Suppressor macrophage treated with lipopolysaccharide for 4 hours (primary cell): Measurements from ENCODE around the gene ZDHHC8.
A peak's percentile ranks its signal among the peaks of the same experiment; 100 is the strongest.
"Not testable (repeated sequence)": the region's sequence is repeated elsewhere in the genome, so short reads cannot be mapped to it uniquely, and the experiment has no call there.

Experiments
- DNase-seq: peaks from one replicate; pipeline ENCODE4 v3.0.0-alpha.2; 2020

ZDHHC8 gene

GRCh38 chr22:20147237-20147988 is 15.8 kb downstream of the ZDHHC8 start:
- DNase-seq, result no peak

DNA sequence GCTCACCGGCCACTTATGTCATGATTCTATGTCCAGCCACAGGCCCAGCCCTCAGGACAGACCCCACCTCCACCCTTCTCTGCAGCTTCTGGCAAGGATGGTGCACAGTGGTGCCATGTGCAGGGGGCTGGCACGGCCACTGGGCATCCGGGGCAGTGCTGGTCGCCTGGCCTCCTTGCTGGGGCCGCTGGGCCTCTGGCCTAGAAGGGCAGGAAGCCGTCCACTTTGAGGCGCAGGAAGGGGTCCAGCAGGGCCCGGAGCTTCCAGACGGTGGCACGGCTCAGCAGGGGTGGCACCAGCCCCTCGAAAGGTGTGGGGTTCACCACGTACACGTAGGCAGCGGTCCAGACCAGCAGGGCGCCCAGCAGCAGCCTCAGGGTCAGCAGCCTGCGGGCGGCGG is 16.8 kb downstream of the ZDHHC8 start:
- DNase-seq, result no peak

DNA sequence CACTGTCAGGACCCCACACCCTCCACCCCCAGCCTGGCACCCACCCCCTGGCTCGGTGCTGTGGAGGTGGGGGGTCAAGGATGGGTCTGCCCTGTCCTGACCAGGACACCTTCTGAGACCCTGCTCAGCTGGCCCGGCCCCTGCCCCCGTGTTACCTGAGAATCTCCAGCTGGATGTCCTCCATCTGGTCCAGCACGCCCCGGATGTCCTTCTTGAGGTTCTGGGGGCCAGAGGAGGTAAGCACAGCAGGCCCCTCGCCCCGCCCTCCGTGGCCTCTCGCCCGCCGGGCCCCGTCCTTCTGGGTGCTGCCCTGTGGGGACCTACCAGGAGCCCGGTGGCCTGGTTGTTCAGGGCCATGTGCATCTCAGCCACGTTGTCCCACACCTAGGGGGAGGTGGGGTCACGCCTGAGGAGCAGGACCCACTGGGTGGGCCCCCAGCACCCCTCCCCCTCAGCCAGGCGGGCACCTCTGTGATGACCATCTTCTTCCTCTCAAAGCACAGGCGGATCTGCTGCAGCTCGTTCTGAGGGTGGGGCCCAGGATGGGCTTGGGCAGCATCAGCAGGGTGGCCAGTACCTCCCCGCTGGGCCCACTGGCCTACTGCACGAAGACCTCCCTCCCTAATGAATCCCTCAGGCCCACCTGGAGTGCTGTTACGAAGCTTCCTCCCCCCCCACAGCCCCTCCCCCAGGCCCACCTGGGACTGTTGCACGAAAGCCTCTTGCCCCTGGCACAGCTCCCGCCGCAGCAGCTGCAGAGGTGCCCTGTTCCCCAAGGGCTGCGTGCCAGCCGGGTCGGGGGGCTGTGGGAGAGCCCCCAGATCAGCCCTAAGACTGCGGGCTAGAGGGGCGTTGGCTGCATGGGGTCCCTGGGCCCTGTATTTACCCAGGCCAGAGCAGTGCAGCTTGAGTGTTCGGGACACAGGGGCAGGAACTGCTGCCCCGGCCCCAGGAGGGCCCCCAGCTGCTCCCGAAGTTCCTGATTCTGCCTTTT is 17.9 kb downstream of the ZDHHC8 start:
- no peak for DNase-seq

DNA sequence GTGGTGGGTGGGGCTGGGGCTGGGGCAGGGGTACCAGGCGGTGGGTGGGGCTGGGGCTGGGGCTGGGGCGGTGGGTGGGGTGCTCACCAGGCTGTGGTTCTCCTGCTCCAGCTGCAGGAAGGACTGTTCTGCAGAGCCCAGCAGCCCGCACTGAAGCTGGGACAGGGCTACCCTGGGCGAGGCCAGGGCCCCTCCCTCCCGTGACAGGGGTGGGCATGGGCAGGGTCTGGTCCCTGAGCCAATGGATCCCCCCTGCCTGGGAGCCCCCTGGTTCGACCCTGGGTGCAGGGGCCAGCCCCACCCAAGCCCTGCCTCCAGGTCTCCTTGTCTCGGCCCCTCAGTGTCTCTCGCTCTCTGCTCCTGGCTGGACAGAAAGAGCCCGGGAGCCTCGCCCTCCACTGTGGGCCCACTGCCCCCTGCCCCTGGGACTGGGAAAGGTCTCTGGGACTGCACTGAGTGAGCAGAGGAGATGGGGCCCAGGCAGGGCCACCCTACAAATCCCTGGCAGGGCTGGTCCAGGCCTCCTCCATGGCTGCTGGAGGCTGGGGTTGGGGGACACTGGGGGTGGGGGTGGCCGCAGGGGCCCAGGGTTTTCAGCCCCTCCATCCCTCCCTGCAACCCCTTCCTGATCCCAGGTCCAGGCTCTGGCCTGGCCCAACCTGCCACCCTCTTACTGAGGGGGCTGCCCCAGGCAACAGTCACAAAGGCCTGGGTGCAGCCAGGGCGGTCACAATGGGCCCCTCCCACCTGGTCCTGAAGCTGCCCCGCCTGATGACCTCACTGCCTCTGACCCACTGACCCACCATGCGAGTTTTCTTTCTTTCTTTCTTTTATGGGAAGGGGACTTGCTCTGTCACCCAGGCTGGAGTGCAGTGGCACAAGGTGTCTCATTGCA is 19.0 kb downstream of the ZDHHC8 start, which contains the start of gene CCDC188:
CCDC188 (minus strand) TSS at position 675 of the 895 bp plus-strand sequence; CDS start at position 606, 69 bp downstream.
- no peak for DNase-seq

DNA sequence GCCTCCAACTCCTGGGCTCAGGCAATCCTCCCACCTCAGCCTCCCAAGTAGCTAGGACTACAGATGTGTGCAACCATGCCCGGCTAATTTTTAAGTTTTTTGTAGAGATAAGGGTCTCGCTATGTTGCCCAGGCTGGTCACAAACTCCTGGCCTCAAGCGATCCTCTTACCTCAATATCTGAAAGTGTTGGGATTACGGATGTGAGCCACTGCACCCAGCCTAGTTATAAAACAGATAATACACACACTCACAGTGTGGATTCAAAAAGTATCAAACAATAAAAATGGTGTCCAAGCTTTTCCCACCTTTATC is 19.6 kb downstream of the ZDHHC8 start:
- no peak for DNase-seq

DNA sequence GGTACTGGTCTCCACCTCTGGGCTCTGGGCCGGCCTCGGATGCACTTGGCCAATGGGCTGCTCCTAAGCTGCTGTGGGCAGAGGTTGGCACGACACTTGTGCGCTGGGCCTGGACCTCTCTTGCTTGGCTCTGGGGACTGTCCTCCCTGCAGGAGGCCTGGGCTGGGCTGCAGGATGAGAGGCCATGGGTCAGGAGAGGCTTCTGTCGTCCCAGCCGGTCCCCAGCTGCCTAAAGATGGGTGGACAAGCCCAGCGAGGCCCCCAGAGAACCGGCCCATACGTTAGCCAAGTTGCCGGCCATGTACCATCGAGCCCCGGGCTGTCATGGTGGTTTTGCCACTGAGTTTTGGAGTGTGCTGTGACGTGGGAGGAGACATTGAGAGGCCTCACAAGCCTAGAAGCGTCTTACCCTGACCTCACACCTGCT is 20.9 kb downstream of the ZDHHC8 start:
- no peak for DNase-seq

DNA sequence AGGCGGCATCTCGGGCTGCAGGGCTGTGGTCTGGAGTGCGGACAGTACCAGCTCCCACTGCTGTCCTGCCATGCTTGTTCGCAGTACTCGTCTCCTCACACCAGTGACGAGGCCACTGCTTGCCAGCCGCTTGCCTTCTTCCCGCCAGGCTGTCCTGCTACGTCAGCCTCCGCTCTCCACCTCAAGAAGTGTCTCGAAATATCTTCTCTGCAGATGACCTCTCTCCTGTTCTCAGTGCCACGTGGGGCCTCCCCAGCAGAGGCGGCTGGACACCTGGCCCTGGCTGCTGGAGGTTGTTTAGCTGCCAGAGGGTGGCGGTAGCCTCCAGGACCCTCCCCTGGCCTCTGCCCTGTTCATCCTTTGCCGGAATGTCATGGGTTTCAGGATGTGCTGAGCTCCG is 22.3 kb downstream of the ZDHHC8 start:
- DNase-seq, result no peak

DNA sequence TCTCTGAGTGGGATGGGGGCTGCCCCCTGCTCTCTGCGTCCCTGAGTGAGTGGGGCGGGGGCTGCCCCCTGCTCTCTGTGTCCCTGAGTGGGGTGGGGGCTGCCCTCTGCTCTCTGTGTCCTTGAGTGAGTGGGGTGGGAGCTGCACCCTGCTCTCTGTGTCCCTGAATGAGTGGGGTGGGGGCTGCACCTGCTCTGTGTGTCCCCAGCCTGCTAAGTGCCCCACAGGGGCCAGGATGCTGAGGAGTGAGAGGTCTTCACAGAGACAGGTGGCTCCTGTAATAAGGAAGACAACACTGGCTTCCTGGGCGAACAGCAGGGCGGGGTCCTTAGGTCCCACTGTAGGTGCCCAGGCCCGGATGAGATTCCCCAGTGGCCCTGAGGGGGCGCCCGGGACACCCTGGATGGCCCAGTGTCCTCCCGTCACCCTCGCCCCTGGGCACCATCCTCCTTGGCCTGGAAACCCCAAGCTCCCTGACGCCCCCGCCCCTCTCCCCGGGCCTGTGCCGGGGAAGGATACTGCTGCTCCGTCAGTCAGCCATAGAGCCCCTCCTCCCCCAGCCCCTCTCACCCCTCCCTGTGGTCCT is 23.1 kb downstream of the ZDHHC8 start:
- DNase-seq, result no peak

DNA sequence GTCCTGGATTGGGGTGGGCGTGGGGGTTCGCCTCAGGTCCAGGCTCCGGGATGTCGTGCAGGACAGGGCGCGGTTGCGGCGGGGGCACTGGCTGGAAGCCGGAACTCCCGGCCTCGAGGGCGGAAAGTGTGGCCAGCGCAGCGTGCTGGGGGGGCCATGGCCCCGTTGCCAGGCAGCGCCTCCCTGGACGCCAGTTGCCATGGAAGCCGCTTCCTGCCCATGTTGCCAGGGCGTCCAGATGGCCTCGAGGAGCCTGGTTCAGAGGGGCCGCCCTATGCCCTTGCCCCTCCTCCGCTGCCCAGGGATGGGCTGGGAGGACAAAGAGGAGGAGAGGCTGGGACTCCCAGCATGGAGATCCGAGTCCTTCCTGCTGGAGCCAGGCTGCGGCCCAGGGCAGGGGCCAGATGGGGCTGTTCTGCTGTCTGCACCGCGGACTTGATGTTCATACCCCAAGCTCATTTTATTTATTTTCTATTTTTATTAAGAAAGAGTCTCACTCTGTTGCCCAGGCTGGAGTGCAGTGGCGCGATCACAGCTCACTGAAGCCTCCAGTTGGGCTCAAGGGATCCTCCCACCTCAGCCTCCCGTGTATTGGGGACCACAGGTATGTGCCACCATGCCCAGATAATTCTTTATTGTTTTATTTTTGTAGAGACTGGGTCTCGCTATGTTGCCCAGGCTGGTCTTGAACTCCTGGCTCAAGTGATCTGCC is 23.9 kb downstream of the ZDHHC8 start:
- DNase-seq, result peak; percentile 17

- no peak for DNase-seq
These were observed 24.4 kb downstream of the ZDHHC8 start for GRCh38 chr22:20156042-20156389.

GRCh38 chr22:20156611-20157429 is 25.2 kb downstream of the ZDHHC8 start:
- peak; percentile 81 for DNase-seq

GRCh38 chr22:20157430-20158183 is 26.0 kb downstream of the ZDHHC8 start:
- DNase-seq, result no peak

- DNase-seq, result no peak
These were observed 26.9 kb downstream of the ZDHHC8 start for GRCh38 chr22:20158391-20159036.

DNA sequence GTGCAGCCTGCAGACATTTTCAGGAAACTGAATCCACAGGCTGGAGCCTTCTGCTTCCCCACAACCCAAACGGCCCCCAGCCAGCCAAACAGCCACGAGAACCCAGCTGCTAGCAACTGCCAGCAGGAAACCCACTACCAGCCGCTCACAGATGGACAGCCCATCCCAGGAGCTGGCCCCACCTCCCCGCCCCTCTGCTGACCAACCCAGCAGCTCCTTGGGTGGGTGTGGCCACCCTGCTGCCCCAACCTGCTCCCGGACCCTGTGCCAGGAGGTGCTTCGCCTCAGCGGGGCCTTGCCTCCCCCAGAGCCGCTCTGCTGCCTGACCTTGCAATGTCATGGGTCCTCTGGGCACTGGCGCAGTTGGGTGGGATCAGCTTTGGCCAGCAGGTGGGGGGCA is 27.5 kb downstream of the ZDHHC8 start:
- DNase-seq, result no peak

DNA sequence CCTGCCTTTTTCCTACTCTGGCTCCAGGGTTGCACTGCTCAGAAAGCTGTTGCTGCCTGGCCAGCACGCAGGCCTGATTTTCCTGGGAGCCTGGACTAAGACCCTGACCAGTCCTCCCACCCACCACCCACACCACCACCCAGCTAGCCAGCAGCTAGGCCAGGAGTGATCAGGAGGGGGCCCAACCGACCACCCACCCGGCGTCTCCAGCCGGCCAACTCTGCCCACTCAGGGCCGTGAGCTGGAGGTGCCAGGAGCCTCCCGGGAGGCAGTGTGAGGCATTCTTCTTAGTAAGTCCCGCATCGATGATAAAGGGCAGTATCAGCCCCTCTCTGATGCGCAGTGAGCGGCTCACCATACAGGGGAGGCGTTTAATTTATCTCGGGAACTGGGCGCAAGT is 27.9 kb downstream of the ZDHHC8 start:
- not testable (repeated sequence) for DNase-seq

DNA sequence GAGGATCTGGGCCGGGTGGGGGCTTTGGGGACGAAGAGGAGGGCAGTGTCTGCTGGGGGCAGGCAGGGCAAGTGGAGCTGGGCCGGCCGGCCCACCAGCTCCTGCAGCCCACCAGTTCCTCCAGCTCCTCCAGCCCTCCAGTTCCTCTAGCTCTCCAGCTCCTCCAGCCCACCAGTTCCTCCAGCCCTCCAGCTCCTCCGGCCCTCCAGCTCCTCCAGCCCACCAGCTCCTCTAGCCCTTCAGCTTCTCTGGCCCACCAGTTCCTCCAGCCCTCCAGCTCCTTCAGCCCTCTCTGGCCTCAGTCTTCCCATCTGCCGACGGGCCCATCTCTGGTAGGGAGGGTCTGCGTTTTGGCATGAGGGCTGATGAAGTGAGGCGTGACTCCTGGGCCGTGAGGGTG is 28.4 kb downstream of the ZDHHC8 start:
- no peak for DNase-seq

DNA sequence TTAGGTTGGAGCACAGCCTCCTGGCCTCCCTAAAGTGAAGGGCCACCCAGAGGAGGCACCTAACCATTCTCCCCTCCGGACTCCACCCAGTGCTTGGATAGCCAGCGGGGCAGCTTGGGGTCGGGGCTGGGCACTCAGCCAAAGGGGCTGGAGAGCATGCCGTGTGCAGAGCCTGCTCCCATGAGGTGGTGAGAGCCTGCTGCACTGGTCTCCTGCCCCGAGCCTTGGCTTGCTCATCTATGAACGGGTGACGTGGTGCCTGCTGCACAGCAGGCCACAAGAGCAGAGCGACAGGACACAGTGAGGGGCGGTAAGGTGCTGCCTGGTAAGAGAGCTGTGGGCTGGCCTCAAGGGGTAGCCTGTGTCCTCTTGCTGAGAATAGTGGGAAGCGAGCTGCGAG is 33.3 kb downstream of the ZDHHC8 start:
- no peak for DNase-seq

DNA sequence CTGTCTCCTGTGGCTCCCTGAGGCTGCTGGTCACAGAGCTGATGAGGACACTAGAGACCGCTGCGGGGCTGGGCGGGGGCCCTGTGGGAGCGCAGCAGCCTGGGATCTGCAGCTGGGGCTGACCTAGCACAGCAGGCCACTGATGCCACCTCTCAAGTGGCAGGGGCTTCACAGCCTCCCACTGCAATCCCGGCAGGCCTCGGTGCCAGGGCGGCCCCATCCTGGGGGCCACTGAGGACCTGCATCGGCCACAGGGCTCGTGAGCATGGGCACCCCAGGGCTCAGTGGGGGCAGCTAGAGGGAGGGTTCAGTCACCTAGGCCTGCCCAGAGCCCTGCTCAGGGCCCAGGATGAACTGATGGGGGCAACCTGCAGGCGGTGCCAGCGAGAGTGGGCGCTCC is 33.8 kb downstream of the ZDHHC8 start:
- DNase-seq, result no peak

GRCh38 chr22:20165913-20166312 is 34.3 kb downstream of the ZDHHC8 start:
- no peak for DNase-seq

- DNase-seq, result no peak
These were observed 35.1 kb downstream of the ZDHHC8 start for GRCh38 chr22:20166703-20167102.
